ELR (cell line): Measurements from ENCODE around the gene EFCAB14.
"Not testable (repeated sequence)": the region's sequence is repeated elsewhere in the genome, so short reads cannot be mapped to it uniquely, and the experiment has no call there.

Experiments used
- DNase-seq: peaks from one replicate; pipeline ENCODE4 v3.0.0-alpha.2; 2015; ENCODE audit warnings: low read depth

The EFCAB14 gene

GRCh38 chr1:46723901-46724300 is 5.0 kb upstream of the EFCAB14 start:
- no peak for DNase-seq

- DNase-seq = no peak
These were observed 2.8 kb upstream of the EFCAB14 start for GRCh38 chr1:46721686-46722205.

GRCh38 chr1:46721204-46721603 is 2.3 kb upstream of the EFCAB14 start:
- DNase-seq = no peak

GRCh38 chr1:46720319-46720718 is 1.4 kb upstream of the EFCAB14 start:
- DNase-seq = not testable (repeated sequence)

- peak; percentile 33 for DNase-seq
These were observed 775 bp upstream of the EFCAB14 start for GRCh38 chr1:46719689-46720088.

- DNase-seq = peak; percentile 41
These were observed 581 bp downstream of the EFCAB14 start for GRCh38 chr1:46718340-46718726.

GRCh38 chr1:46717654-46718053 is 1.3 kb downstream of the EFCAB14 start:
- DNase-seq = peak; percentile 6

GRCh38 chr1:46714976-46715375 is 3.9 kb downstream of the EFCAB14 start:
- DNase-seq = no peak

GRCh38 chr1:46708121-46708520 is 10.8 kb downstream of the EFCAB14 start:
- no peak for DNase-seq

GRCh38 chr1:46705408-46705807 is 13.5 kb downstream of the EFCAB14 start:
- DNase-seq = peak; percentile 22

- DNase-seq = no peak
These were observed 14.8 kb downstream of the EFCAB14 start for GRCh38 chr1:46703927-46704641.

- no peak for DNase-seq
These were observed 19.2 kb downstream of the EFCAB14 start for GRCh38 chr1:46699666-46700065.

- DNase-seq = no peak
These were observed 21.9 kb downstream of the EFCAB14 start for GRCh38 chr1:46697053-46697452.

- DNase-seq = not testable (repeated sequence)
These were observed 24.2 kb downstream of the EFCAB14 start for GRCh38 chr1:46694676-46695075.

- no peak for DNase-seq
These were observed 25.8 kb downstream of the EFCAB14 start for GRCh38 chr1:46692811-46693770.

- DNase-seq = peak; percentile 23
These were observed 26.7 kb downstream of the EFCAB14 start for GRCh38 chr1:46691997-46692790.

- no peak for DNase-seq
These were observed 27.9 kb downstream of the EFCAB14 start for GRCh38 chr1:46690931-46691421.

GRCh38 chr1:46689897-46690296 is 29.0 kb downstream of the EFCAB14 start:
- no peak for DNase-seq

- no peak for DNase-seq
These were observed 29.6 kb downstream of the EFCAB14 start for GRCh38 chr1:46689356-46689755.

GRCh38 chr1:46687921-46688509 is 30.9 kb downstream of the EFCAB14 start:
- no peak for DNase-seq

GRCh38 chr1:46687093-46687659 is 31.7 kb downstream of the EFCAB14 start:
- no peak for DNase-seq
